ENCODE measurements around the gene ATP13A4. TPM values are rescaled to one million over a fixed set of nuclear protein-coding genes. Genes with fewer than 3 reads are reported as not detected.

ATP13A4 gene
- total RNA-seq, 1 donor from 2014 or later: 1.2 TPM

DNA sequence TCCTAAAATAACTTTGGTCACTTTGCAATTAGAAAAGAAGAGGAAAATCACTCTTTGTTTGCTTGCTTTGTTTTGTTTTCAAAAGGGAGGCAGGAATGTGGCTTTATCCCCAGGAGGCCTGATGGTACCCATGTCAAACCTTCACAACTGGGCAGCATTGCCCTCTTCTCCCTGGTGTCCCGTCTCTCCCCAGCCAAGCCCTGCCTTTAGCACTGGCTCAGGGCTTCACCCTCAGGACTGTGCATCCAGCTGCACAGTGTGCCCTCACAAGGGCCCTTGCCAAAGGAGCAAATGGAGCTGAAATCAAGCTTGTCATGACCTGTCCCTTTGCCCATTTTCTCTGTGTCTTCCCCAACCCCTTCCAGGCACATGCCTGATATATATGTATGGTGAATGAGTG, 147.0 kb downstream of the ATP13A4 start:
- DNase-seq (ENCODE audit: low spot score): no peak
- ATAC-seq: no peak

DNA sequence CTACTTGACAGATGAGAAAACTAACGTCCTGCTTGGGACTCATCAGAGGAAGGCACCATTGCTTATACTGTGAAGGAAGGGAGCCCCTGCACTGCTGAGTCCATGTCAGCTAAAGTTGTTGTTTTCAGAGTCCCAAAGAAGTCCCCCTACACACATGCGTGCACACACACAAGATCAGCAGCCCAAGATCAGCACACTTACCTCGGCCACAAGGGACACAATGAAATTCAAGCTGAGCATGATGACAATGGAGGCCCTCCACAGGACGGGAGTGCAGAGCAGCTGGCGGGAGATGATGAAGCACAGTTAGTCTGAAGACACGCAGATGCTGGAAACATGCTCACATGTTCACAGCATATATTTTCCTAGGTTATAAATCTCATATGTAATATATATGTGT, 147.6 kb downstream of the ATP13A4 start:
- no peak for DNase-seq (ENCODE audit: low spot score)
- ATAC-seq: no peak

DNA sequence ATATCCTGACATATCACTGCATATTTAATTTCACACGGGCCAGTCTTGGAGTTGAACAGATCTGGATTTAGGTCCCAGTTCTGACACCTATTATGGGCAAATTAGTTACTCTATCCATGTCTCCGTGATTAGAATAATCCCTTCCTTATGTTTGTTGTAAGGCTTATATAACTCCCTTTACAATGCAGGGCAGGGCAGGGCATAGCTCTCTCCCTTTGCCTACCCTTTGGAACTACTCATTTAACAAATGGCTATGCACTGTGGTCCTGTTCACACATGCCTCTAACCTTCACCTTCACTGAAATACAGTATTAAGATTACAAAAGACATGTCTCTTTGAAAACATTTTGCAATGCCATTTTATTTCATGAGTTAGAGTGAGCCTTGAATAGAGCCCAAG, 151.4 kb downstream of the ATP13A4 start:
- ATAC-seq (no peak), DNase-seq (ENCODE audit: low spot score) (no peak)

DNA sequence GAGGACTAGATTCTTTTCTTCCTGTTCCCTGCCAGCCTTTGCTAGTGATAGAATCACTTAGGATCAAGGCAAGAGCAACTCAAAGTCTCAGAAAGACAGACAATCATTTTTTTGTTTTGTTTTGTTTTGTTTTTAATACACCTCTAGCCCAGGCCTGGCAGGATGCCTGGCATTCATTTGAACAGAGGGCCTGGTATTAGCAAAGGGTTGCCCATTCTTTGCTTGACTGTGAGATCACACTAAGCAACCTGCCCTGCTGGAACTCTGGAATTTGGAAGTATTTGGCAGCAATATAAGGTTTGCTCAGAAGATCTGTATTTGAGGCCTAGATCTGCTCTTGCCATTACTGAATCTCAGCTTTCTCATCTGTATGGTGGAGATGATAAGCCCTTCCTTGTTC, 154.4 kb downstream of the ATP13A4 start:
- DNase-seq (ENCODE audit: low spot score) (no peak), ATAC-seq (peak; percentile 46)

DNA sequence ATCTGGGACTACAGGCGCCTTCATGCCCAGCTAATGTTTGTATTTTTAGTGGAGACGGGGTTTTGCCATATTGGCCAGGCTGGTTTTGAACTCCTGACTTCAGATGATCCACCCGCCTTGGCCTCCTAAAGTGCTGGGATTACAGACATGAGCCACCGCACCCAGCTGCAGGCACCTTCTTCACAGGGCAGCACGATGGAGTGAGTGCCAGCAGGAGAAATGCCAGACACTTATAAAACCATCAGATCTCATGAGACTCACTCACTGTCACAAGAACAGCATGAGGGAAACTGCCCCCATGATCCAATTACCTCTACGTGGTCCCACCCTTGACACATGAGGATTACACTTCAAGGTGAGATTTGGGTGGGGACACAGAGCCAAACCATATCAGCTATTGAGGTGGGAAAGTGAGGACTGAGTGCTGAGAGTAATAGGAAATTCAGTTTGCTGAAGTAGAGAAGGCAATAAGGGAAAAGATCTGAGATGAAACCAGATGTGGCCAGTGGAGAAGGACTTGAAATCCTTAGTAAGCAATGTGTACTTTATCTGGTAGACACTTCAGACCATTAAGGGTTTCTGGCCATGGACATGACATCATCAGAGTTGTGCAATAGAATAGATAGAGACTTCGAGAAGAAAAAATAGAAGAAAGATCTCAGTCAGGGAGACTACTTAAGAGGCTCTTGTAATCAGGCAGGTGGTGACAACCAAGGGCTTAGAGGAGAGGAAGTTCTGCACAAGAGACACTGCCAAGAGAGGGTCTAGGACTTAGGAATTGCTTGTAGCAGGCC, 158.0 kb downstream of the ATP13A4 start:
- ATAC-seq (no peak), DNase-seq (ENCODE audit: low spot score) (no peak)

DNA sequence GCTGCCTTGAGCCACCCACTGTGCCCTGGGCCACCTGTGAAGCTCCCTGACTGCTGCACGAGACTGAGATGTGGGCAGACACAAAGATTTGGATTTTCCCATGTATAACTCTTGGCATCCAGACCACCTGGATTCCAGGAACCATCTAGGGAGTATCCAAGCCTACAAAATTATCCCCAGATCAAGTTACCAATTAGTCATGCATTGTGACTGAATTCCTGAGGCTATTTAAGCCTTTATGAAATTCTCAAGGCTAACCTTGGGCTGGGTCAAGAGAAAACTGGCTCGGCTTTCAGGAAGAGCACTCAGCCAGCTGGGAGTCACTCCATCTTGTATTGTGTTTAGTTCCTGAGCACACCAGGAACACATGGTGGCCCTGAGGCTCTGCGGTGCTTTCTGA, 162.8 kb downstream of the ATP13A4 start:
- ATAC-seq (no peak), DNase-seq (ENCODE audit: low spot score) (no peak)

DNA sequence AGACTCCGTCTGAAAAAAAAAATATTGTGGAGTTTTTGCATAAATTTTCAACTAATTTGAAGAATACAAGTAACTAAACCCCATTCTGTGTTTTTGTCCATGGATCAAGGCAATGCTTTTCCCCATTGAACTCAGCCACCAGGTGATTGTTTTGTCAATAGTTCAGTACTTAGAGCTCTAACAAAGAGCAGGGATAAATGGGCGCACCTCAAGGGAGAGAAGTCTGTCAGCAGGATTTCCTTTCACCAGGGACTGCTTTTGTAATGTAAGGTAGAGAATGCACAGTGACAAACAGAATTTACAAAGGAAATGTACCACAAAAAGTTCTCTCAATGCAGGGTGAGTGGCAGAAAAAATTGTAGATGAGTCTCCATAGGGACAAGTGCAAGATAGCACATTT, 165.4 kb downstream of the ATP13A4 start:
- ATAC-seq (no peak), DNase-seq (ENCODE audit: low spot score) (no peak)

DNA sequence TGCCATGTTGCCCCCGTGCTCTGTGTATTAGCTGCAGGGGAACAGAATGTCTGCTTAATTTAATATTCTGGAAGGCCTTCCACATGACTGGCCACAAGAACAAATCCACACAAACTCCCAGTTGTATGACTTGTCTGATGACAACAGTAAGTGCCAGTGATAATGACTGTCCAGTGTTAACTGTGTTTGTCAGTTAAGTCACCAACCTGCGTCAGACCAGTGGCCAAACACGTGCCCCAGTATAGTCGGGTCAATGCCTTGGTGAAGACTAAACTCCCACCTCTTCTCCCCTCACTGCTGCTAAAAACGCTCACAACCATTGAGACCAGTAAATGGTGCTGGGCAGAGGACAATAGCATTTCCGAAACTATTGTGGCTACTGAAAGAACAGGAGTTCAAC, 166.3 kb downstream of the ATP13A4 start:
- DNase-seq (ENCODE audit: low spot score) (no peak), ATAC-seq (no peak)

DNA sequence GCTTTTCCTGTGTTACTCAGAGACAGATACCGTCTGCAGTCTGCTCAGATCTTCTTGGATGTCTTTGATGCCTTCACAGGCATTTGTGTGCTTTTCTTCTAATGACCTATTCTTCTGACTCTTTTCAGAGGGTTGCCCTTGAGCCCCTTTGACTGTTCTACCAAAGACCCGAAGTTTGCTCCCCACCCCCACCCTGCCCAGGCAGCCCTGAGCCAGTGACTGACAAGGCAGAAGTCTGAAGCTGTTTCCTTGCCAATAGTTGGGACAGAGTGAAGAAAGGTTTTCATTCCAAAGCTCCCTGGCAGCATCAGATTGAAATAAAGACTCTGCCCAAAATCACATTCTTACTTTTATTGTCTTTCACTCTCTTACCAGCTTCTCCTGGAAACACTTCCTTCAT, 167.1 kb downstream of the ATP13A4 start:
- DNase-seq (ENCODE audit: low spot score): no peak
- ATAC-seq: no peak

DNA sequence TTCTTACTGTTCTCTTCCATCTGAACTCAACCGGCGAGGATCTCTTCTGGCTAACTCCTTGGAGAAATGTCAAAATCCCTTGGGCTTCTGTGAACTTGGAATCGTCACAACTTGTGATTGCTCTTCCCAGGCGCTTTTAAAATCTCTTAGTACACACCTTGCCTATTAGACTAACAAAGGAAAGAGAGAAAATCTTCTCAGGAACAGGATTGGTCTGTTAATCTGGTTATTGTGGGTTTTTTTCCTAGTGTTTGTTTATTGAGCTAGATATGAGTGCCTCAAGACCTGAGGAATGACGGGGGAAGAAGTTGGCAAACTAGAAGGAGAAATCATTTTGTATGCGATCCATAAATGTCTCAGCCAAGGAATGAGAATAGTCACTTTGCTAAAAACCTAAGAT, 176.0 kb downstream of the ATP13A4 start, which contains the start of gene ATP13A5:
Gene ATP13A5, minus strand, starts transcription at position 48 of the 400 bp plus-strand sequence. Its CDS starts 28 bp downstream, at position 20.
- ATAC-seq (no peak), DNase-seq (ENCODE audit: low spot score) (no peak)

DNA sequence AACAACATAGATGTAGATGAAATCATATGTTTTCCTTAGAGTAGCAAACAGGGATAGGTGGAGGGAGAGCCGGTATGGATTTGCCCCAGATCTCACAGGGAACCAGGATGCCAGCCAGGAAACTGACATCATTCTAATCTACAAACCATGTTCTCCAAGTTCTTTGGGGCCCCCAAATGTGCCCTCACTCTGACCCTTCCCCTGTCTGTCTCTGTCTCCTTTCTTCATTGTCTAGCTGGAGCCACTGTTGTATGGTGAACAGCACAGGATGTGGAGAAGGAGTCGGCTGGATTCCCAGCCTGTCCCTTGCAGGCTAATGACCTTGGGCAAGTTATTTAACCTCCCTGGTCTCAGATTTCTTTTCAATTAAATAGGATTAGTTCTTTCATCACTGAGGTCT, 177.1 kb downstream of the ATP13A4 start:
- DNase-seq (ENCODE audit: low spot score) (no peak), ATAC-seq (no peak)

DNA sequence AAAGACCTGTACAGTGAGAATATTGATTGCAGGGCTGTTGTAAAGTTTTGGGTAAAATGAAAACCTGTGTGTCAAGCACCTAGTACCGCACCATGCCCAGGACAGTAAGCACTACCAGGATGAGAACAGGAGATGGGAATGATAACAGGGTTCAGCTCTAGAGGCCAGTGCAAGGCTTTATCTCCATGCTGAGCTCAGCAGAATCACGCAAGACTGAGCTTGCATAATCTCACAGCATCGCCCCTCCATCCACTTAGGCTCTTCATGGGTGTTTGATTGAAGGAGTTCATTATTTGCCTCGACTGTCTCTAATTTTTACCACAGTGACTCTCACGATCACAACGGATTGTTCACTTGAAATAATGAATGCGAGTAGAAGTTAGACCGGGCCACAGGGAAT, 179.1 kb downstream of the ATP13A4 start:
- ATAC-seq (no peak), DNase-seq (ENCODE audit: low spot score) (no peak)

DNA sequence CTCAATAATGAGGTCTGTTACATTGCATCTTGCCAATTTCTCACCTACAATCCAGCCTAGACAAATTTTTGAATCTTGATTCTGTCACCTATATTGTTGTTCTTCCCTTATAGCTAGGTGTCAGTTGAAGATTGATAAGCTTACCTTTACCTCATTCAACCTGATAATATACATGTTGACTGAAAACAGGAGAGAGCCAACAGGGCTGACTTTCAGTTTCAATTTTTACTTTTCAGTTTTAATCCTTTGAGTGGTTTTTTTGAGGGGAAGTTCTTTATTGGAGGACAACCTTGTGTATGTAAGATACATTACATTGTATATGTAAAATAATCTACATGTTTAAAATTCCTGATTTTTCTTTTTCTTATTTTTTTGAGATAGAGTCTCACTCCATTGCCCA, 181.9 kb downstream of the ATP13A4 start:
- ATAC-seq (no peak), DNase-seq (ENCODE audit: low spot score) (no peak)

DNA sequence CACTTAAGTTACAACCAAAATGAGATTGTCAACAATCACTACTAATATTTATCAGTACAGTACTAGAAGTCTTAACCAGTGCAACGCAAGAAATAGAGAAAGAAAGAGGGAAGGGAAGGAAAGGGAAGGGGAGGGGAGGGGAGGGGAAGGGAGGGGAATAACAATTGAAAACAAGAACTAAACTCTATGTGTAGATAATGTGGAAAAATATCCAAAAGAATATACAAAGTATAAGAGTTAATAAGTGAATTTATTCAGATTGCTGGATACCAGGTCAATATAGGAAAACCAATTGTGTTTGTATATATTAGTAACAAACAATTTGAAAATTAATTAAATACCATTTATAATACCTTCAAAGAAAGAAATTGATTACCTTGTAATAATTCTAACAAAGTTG, 186.8 kb downstream of the ATP13A4 start:
- DNase-seq (ENCODE audit: low spot score) (no peak), ATAC-seq (no peak)

DNA sequence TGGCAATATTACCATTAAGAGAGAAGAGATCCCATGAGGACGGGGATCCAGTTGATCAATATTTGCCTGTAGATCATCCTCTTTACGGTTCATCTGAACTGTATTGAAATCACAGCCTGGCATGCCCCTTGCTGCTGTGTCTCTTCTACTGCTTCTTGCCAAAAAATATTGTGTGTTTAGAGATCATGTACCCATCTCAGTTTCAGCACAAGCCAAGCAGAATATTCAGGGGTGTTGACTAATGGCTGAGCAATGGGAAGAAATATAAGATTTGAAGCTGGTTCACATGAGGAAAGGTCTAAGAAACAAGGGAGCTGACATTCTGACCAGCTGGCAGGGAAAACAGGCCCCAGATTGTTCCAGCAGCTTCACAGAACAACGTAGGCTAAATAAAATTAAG, 197.4 kb downstream of the ATP13A4 start:
- ATAC-seq: no peak
- DNase-seq (ENCODE audit: low spot score): no peak

DNA sequence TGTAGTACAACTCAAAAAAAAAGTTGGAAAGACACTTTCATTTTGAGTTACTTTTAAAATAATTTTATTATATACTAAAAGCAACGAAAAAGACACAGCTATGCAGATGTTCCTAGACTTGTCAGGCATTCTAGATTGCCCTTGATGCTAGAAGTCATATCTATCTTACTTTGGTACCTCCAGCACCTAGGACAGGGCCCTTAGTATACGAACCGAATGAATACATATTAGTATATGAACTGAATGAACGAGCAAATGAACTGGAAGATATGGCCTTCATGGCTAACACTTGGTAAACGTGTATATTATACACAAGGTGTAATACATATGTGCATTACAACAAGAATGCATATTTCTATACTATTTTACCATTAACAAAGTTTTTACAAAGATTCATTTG, 200.3 kb downstream of the ATP13A4 start:
- DNase-seq (ENCODE audit: low spot score) (no peak), ATAC-seq (no peak)

Other genes with a start within 250 kb of the ATP13A4 start
- gene ATP13A5, start 176.1 kb downstream of the ATP13A4 start, total RNA-seq: not detected
- 29.3 TPM for gene OPA1, start 38.3 kb upstream of the ATP13A4 start, total RNA-seq